ENCODE data around the gene WFDC9.
"Not testable (repeated sequence)": the region's sequence is repeated elsewhere in the genome, so short reads cannot be mapped to it uniquely, and the experiment has no call there.

The WFDC9 gene

DNA sequence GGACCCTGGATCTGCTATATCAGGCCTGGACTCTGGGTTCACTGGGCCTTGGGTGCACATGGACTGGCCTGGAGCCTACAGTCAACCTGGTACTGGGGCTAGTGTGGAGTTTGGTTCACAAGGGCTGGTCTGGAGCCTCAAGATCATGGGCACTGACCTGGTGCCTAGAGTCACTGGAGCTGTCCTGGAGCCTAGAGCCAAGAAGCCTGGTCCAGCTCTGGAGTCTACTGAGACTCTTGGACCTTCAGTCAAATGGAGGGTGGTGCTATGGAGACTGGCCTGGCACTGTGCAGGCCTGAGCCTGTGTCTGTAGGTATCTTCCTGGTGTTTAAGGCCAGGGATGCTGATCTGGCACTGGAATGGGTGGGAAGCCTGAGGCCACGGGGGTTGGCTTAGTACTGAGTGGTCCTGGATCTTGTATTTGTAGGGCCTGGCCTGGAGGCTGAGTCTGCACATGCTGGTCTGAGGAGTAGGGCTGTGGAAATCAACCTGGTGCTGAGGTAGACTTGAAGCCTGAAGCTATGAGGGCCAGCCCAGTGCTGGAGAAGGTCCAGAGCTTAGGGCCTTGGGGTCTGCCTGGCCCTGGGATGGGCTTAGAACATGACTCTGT, 16.5 kb upstream of the WFDC9 start:
- DNase-seq (ENCODE audit: low read depth) = no peak
- in situ Hi-C loops (cut with HindIII; ENCODE audit: low sequenced_read_pairs) = no loop called here
- no peak overlapping the region for H3K4me3 ChIP-seq (ENCODE audit: low read depth, low read length)
- TF ChIP-seq, protein P1, sequence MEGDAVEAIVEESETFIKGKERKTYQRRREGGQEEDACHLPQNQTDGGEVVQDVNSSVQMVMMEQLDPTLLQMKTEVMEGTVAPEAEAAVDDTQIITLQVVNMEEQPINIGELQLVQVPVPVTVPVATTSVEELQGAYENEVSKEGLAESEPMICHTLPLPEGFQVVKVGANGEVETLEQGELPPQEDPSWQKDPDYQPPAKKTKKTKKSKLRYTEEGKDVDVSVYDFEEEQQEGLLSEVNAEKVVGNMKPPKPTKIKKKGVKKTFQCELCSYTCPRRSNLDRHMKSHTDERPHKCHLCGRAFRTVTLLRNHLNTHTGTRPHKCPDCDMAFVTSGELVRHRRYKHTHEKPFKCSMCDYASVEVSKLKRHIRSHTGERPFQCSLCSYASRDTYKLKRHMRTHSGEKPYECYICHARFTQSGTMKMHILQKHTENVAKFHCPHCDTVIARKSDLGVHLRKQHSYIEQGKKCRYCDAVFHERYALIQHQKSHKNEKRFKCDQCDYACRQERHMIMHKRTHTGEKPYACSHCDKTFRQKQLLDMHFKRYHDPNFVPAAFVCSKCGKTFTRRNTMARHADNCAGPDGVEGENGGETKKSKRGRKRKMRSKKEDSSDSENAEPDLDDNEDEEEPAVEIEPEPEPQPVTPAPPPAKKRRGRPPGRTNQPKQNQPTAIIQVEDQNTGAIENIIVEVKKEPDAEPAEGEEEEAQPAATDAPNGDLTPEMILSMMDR (IDR thresholded peaks at IDR 0.05; ENCODE audit: low read depth, low read length, missing control alignments) = no peak

DNA sequence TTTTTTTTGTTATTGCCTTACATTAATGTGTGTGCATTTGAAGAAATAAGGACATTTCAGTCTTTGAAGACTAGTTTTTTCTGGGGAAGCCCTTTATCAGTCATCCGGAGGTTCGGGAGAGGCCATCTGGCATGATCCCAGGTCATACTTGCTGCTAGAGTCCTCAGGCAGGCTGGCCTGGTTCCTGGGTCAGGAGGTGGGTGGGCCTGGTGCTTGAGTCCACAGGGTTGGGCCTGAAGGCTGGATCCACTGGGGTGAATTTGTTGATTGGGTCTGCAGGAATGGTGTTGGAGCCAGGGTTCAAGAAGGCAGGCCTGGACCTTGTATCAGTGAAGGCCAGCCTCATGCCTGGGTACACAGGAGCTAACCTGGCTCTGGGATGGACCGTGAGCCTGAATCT, 15.8 kb upstream of the WFDC9 start:
- TF ChIP-seq, protein P1 (IDR thresholded peaks at IDR 0.05; ENCODE audit: low read depth, low read length, missing control alignments) = no peak
- no peak overlapping the region for H3K4me3 ChIP-seq (ENCODE audit: low read depth, low read length)
- in situ Hi-C loops (cut with HindIII; ENCODE audit: low sequenced_read_pairs) = no loop called here
- DNase-seq (ENCODE audit: low read depth) = no peak

DNA sequence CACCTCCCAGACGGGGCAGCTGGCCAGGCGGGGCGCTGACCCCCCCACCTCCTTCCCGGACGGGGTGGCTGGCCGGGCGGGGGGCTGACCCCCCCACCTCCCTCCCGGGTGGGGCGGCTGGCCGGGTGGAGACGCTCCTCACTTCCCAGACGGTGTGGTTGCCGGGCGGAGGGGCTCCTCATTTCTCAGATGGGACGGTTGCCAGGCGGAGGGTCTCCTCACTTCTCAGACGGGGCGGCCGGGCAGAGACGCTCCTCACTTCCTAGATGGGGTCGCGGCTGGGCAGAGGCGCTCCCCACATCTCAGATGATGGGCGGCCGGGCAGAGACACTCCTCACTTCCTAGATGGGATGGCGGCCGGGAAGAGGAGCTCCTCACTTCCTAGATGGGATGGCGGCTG, 14.8 kb upstream of the WFDC9 start:
- in situ Hi-C loops (cut with HindIII; ENCODE audit: low sequenced_read_pairs); DNase-seq (ENCODE audit: low read depth); H3K4me3 ChIP-seq (ENCODE audit: low read depth, low read length): not testable (repeated sequence)

DNA sequence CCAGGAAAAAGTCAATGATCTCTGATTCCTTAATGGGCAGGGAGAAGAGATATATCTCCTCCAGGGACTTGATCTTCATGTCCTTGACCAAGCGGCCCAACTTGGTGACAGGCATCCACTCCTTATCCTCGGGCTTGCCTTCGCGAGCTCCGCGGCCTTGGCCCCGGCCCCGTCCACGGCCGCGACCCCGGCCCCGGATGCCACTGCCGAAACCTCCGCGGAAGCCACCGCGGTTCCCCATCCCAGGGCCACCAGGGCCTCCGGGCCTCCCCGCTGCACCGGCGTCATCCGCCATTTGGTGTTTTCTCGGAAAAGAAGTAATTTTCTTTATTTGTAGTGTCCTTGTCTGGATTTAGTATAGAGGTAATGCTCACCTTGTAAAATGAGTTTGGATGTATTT, 10.0 kb upstream of the WFDC9 start:
- DNase-seq (ENCODE audit: low read depth); in situ Hi-C loops (cut with HindIII; ENCODE audit: low sequenced_read_pairs); H3K4me3 ChIP-seq (ENCODE audit: low read depth, low read length): not testable (repeated sequence)

DNA sequence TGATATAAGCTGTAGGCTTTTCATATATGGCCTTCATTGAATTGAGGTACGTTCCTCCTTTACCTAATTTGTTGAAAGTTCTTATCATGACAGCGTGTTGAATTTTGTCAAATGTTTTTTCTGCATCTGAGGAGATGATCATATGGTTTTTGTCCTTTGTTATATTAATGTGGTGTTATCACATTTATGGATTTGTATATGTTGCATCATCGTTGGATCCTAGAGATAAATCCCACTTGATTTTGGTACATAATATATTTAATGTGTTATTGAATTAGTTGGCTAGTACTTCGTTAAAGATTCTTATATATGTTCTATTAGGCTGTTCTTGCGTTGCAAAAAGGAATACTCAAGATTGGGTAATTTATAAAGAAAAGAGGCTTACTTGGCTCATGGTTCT, 8.6 kb upstream of the WFDC9 start:
- TF ChIP-seq, protein P1 (IDR thresholded peaks at IDR 0.05; ENCODE audit: low read depth, low read length, missing control alignments) = no peak
- DNase-seq (ENCODE audit: low read depth) = no peak
- in situ Hi-C loops (cut with HindIII; ENCODE audit: low sequenced_read_pairs) = no loop called here
- no peak overlapping the region for H3K4me3 ChIP-seq (ENCODE audit: low read depth, low read length)

DNA sequence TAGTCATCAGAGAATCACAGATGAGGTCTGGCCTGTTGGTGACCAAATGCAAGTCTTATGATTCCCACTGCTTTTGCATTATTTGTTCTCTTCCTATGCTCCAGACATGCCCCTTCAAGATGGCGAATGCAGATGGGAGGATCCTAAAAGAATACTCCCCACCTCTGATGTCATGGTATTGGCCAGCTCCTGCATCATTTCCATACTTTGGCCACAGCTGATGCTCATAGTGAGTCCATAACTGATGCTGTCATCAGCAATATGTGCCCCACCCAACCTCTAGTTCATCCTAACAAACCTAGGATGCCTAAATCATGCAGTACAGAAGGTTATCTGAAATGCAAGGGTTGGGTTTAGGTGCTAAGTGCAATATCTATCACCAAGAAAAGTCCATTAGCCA, 5.4 kb upstream of the WFDC9 start:
- TF ChIP-seq, protein P1 (IDR thresholded peaks at IDR 0.05; ENCODE audit: low read depth, low read length, missing control alignments) = no peak
- no peak for DNase-seq (ENCODE audit: low read depth)
- no peak overlapping the region for H3K4me3 ChIP-seq (ENCODE audit: low read depth, low read length)
- in situ Hi-C loops (cut with HindIII; ENCODE audit: low sequenced_read_pairs) = no loop called here

DNA sequence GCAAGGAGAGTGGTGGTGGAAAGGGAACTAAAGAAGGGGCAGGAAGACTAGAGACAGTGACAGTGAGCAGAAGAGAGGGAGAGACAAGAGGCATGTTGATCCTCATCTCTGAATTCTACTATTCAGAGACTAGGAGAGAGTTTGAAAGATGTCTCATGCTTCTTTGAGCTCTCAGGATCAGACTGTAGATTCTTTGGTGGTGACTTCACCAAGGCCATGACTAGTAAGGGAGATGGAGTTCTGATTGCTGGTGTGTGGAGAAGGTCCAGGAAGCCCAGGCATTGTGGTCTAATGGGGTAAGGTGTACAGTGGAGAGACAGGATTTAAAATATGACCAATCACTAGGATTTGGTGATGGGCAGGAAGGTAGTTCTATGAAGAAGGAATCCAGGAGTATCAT, 713 bp downstream of the WFDC9 start:
- H3K4me3 ChIP-seq (ENCODE audit: low read depth, low read length) = no peak overlapping the region
- in situ Hi-C loops (cut with HindIII; ENCODE audit: low sequenced_read_pairs) = no loop called here
- no peak for DNase-seq (ENCODE audit: low read depth)
- TF ChIP-seq, protein P1 (IDR thresholded peaks at IDR 0.05; ENCODE audit: low read depth, low read length, missing control alignments) = no peak
